A673 (cell line): ENCODE results near the gene ZFPM1. TPM values are rescaled to one million over a fixed set of nuclear protein-coding genes. Genes with fewer than 3 reads are reported as not detected.

Experiments
- BruUV-seq: library from RNA; stranded (reverse); fragments of 400-500 nt; replicated peaks from 2 replicates; lab custom pipeline; 2021; lab: Mats Ljungman, UMichigan
- CTCF ChIA-PET: fragments of 300-600 bp; sonication (Branson Sonifier 250); formaldehyde crosslinking; loops from one replicate; lab custom pipeline; 2022; ENCODE audit warnings: antibody characterized with exemption; lab: Charles Lee
- POLR2A ChIA-PET: fragments of 300-600 bp; sonication (Branson Sonifier 250); formaldehyde crosslinking; loops from one replicate; lab custom pipeline; 2022; ENCODE audit warnings: antibody characterized with exemption; ENCODE audit not compliant: low non-redundant PET; lab: Charles Lee
- DNase-seq: peaks from one replicate; pipeline ENCODE4 v3.0.0-alpha.2; 2015; ENCODE audit warnings: low spot score
- H3K27ac ChIP-seq: fragments of 200-600 bp; sonication (generic); 2 replicates; pipeline ENCODE4 v1.5.1; 2016; ENCODE audit warnings: mixed run types, low read depth, mild to moderate bottlenecking, mixed read lengths, antibody characterized with exemption, low read length; ENCODE audit not compliant: poor library complexity, severe bottlenecking
- H3K27me3 ChIP-seq: fragments of 200-600 bp; sonication (generic); replicated peaks from 2 replicates; pipeline ENCODE4 v1.6.1; 2017; ENCODE audit warnings: mixed run types, low read depth, mild to moderate bottlenecking, mixed read lengths, antibody characterized with exemption, low read length; ENCODE audit not compliant: insufficient read depth, poor library complexity
- H3K36me3 ChIP-seq: fragments of 200-600 bp; sonication (generic); 2 replicates; pipeline ENCODE4 v1.6.1; 2016; ENCODE audit warnings: mixed run types, mild to moderate bottlenecking, mixed read lengths, antibody characterized with exemption, low read length; ENCODE audit not compliant: insufficient read depth, poor library complexity, severe bottlenecking
- H3K4me1 ChIP-seq: fragments of 200-600 bp; sonication (generic); 2 replicates; pipeline ENCODE4 v1.6.1; 2017; ENCODE audit warnings: mixed run types, mild to moderate bottlenecking, mixed read lengths, antibody characterized with exemption, low read length; ENCODE audit not compliant: insufficient read depth, poor library complexity, severe bottlenecking
- H3K4me3 ChIP-seq: fragments of 200-600 bp; sonication (generic); 2 replicates; pipeline ENCODE4 v1.5.1; 2016; ENCODE audit warnings: low read depth, mixed run types, mild to moderate bottlenecking, mixed read lengths, low read length; ENCODE audit not compliant: poor library complexity, severe bottlenecking
- H3K9me3 ChIP-seq: fragments of 200-600 bp; sonication (generic); 2 replicates; pipeline ENCODE4 v1.6.1; 2016; ENCODE audit warnings: mixed run types, low read depth, mild to moderate bottlenecking, mixed read lengths, antibody characterized with exemption, low read length; ENCODE audit not compliant: poor library complexity, severe bottlenecking
- CTCF ChIP-seq: fragments of 300-800, 200-600 bp; sonication (generic); conservative IDR thresholded peaks from 2 replicates; pipeline ENCODE4 v1.5.1; 2017; ENCODE audit warnings: low read depth, mild to moderate bottlenecking, antibody characterized with exemption, low read length, moderate library complexity, mixed read lengths
- EZH2 ChIP-seq: fragments of 200-600 bp; sonication (generic); IDR thresholded peaks from 2 replicates; pipeline ENCODE4 v1.6.1; 2017; ENCODE audit warnings: borderline replicate concordance, low read depth, mild to moderate bottlenecking, mixed read lengths, antibody characterized with exemption, low read length; ENCODE audit not compliant: poor library complexity, severe bottlenecking
- intact Hi-C: fragments of 100-400 bp; cut with micrococcal nuclease; formaldehyde crosslinking; loops from one replicate; pipeline ENCODE4 v1.10.0; 2022; ENCODE audit not compliant: unreplicated experiment
- total RNA-seq: library from RNA; stranded (reverse); gene quantifications from 2 replicates; pipeline ENCODE4 v1.2.3, GENCODE V29; 2021

ZFPM1 gene
- total RNA-seq, 1 experiment from 2014 or later: 5.6 TPM

- Histone ChIP-seq H3K27ac (no peak overlapping the region), H3K27me3 (no peaks in the 10 kb centered on the region), H3K36me3 (no peaks in the 10 kb centered on the region), H3K4me1 (no peaks in the 10 kb centered on the region), H3K9me3 (no peaks in the 10 kb centered on the region), H3K4me3 (no peak overlapping the region)
- BruUV-seq: no TSS peak
- no peak for DNase-seq
- ChIA-PET CTCF (no interaction called here), POLR2A (no interaction called here)
- TF ChIP-seq CTCF: no peak
- no peak for TF ChIP-seq EZH2
- intact Hi-C loops: no loop called here
Observed at GRCh38 chr16:88473666-88474534, 20.8 kb downstream of the ZFPM1 start.

GRCh38 chr16:88475037-88475436 is 22.0 kb downstream of the ZFPM1 start:
- BruUV-seq: no TSS peak
- intact Hi-C loops: no loop called here
- ChIA-PET POLR2A (no interaction called here), CTCF (no interaction called here)
- H3K4me1 ChIP-seq: no peaks in the 10 kb centered on the region
- H3K4me3 ChIP-seq: no peak overlapping the region
- H3K9me3 ChIP-seq: no peaks in the 10 kb centered on the region
- TF ChIP-seq EZH2 (no peak), CTCF (no peak)
- H3K27ac ChIP-seq: no peak overlapping the region
- no peaks in the 10 kb centered on the region for H3K27me3 ChIP-seq
- H3K36me3 ChIP-seq: no peaks in the 10 kb centered on the region
- DNase-seq: no peak

GRCh38 chr16:88476203-88476602 is 23.1 kb downstream of the ZFPM1 start:
- ChIA-PET CTCF (no interaction called here), POLR2A (no interaction called here)
- Histone ChIP-seq H3K27me3 (no peaks in the 10 kb centered on the region), H3K36me3 (no peaks in the 10 kb centered on the region), H3K4me1 (peaks cover 5% of the 10 kb centered on the region), H3K27ac (no peak overlapping the region), H3K9me3 (no peaks in the 10 kb centered on the region), H3K4me3 (no peak overlapping the region)
- no peak for DNase-seq
- BruUV-seq: no TSS peak
- TF ChIP-seq CTCF: no peak
- TF ChIP-seq EZH2: no peak
- intact Hi-C loops: no loop called here
